Transverse colon (tissue), 4 donors: ENCODE data around the gene MORC1.

ENCODE experiments used
- CTCF ChIP-seq, 5 experiments: fragments of 200-600 bp in 3 of 5; fragments of 450-650 bp in 2 of 5; sonication (generic) in 3 of 5; IDR thresholded peaks; 1 replicate in 2 of 5; 2 replicates in 3 of 5; pipeline ENCODE4 v1.5.1; 2016 to 2017; ENCODE audit warnings: antibody characterized with exemption in 5 of 5, inconsistent platforms in 3 of 5, mild to moderate bottlenecking in 2 of 5, moderate library complexity in 1 of 5
- POLR2A ChIP-seq: fragments of 450-650 bp; IDR thresholded peaks from one replicate; pipeline ENCODE4 v1.6.1; 2016; ENCODE audit warnings: antibody characterized with exemption, mild to moderate bottlenecking, moderate library complexity
- POLR2AphosphoS5 ChIP-seq, 3 donors: sonication (generic); formaldehyde crosslinking; IDR thresholded peaks; one replicate each; pipeline ENCODE4 v1.6.1; 2016; ENCODE audit warnings: antibody characterized with exemption in 3 of 3

DNA sequence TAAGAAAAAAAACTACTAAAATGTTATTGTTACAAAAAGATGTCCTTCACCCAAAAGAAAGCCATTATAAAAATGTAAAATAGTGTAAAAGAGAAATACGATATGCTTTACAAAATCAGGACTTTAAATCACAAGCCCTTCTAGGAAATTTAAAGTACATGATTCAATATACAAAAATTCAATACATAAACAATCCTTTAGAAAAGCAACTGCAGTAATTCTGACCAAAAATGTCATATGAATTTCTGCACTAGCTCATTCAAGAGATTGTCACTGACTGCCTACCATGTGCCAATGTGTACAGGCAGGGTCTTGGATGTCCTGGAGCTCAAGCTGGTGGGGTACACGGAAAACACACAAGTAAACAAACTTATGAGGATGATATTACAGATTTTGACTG is 2.5 kb downstream of the MORC1 start:
- TF ChIP-seq POLR2AphosphoS5 (IDR thresholded peaks at IDR 0.05) (no peak), CTCF (IDR thresholded peaks at IDR 0.05) (no peak), POLR2A (no peak)
